ENCODE measurements around the gene IFNA14.
"Not testable (repeated sequence)": the region's sequence is repeated elsewhere in the genome, so short reads cannot be mapped to it uniquely, and the experiment has no call there.

The IFNA14 gene

GRCh38 chr9:21213411-21214326, 26.1 kb downstream of the IFNA14 start:
- DNase-seq (ENCODE audit: low spot score) = peak; percentile 53

- DNase-seq (ENCODE audit: low spot score) = not testable (repeated sequence)
Measured at GRCh38 chr9:21212160-21212559, 27.6 kb downstream of the IFNA14 start.

GRCh38 chr9:21210782-21211181, 29.0 kb downstream of the IFNA14 start:
- not testable (repeated sequence) for DNase-seq (ENCODE audit: low spot score)

- no peak for DNase-seq (ENCODE audit: low spot score)
Measured at GRCh38 chr9:21210311-21210710, 29.5 kb downstream of the IFNA14 start.

GRCh38 chr9:21207043-21207442, 32.8 kb downstream of the IFNA14 start, which contains the start of gene IFNA10:
Gene IFNA10 (minus strand): TSS chr9:21207143. CDS start chr9:21207097, 46 bp downstream.
- DNase-seq (ENCODE audit: low spot score) = not testable (repeated sequence)

GRCh38 chr9:21205204-21205603, 34.6 kb downstream of the IFNA14 start:
- no peak for DNase-seq (ENCODE audit: low spot score)

- not testable (repeated sequence) for DNase-seq (ENCODE audit: low spot score)
Measured at GRCh38 chr9:21202105-21202504, 37.7 kb downstream of the IFNA14 start, which contains the start of gene IFNA7. Gene IFNA7 (minus strand): TSS chr9:21202205. CDS start chr9:21202165, 40 bp downstream.

- DNase-seq (ENCODE audit: low spot score) = peak; percentile 68
Measured at GRCh38 chr9:21194867-21195776, 44.7 kb downstream of the IFNA14 start.
